GM18520 (cell line): Measurements from ENCODE around the gene SEMA6A.

Experiments used
- ATAC-seq: cut with Tn5 transposase; IDR thresholded peaks from one replicate; pipeline ENCODE4 v1.9.1; 2021; ENCODE audit not compliant: unreplicated experiment

Gene SEMA6A, protein sequence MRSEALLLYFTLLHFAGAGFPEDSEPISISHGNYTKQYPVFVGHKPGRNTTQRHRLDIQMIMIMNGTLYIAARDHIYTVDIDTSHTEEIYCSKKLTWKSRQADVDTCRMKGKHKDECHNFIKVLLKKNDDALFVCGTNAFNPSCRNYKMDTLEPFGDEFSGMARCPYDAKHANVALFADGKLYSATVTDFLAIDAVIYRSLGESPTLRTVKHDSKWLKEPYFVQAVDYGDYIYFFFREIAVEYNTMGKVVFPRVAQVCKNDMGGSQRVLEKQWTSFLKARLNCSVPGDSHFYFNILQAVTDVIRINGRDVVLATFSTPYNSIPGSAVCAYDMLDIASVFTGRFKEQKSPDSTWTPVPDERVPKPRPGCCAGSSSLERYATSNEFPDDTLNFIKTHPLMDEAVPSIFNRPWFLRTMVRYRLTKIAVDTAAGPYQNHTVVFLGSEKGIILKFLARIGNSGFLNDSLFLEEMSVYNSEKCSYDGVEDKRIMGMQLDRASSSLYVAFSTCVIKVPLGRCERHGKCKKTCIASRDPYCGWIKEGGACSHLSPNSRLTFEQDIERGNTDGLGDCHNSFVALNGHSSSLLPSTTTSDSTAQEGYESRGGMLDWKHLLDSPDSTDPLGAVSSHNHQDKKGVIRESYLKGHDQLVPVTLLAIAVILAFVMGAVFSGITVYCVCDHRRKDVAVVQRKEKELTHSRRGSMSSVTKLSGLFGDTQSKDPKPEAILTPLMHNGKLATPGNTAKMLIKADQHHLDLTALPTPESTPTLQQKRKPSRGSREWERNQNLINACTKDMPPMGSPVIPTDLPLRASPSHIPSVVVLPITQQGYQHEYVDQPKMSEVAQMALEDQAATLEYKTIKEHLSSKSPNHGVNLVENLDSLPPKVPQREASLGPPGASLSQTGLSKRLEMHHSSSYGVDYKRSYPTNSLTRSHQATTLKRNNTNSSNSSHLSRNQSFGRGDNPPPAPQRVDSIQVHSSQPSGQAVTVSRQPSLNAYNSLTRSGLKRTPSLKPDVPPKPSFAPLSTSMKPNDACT

DNA sequence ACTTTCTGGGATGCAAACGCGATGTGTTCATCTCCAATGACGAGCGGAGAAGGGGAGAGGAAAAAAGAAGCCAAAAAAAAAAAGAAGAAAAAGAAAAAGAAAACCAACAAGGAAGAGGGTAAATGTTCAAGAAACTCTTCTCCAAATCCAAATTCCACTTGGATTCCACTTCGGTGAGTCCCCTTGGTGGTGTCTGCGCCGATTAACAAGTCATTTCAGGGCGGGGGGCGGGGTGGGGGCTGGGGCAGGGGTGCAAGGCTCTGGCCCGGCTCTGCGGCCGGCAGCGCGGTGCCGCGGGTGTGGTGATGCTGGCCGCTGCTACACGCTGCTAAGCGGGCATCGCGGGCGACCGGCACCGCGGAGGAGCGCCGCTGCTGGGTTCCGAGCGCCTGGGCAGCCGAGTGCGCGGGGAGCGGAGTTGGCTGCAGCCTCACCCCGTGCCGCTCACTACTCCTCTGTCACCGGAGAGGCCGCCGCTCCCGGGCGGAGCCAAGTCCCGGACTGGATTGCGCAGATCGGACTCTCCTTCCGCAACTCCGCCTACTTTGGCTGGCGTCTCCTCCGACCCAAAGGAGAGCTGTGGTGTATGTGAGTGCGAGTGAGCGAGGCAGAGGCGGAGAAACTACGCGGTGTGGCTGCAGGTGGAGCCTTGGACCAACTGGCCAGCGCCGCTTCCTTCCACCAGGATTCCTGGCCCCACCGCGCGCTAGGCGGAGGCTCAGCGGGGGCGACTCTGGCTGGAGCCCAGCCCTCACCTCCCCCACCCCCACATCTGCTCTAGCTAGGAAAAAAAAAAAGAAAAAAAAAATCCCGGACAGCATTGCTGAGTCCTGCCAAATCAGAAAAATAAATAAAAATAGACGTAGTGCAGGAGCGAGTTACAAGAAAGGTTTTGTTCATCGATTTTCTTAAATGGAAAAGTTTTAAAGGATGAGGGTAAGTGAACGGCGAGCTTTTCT lies at the start of gene SEMA6A:
Gene SEMA6A, minus strand, starts transcription at position 457 of the 959 bp plus-strand sequence. CDS start 69,879 bp downstream, outside the sequence.
- peak; percentile 56 for ATAC-seq

DNA sequence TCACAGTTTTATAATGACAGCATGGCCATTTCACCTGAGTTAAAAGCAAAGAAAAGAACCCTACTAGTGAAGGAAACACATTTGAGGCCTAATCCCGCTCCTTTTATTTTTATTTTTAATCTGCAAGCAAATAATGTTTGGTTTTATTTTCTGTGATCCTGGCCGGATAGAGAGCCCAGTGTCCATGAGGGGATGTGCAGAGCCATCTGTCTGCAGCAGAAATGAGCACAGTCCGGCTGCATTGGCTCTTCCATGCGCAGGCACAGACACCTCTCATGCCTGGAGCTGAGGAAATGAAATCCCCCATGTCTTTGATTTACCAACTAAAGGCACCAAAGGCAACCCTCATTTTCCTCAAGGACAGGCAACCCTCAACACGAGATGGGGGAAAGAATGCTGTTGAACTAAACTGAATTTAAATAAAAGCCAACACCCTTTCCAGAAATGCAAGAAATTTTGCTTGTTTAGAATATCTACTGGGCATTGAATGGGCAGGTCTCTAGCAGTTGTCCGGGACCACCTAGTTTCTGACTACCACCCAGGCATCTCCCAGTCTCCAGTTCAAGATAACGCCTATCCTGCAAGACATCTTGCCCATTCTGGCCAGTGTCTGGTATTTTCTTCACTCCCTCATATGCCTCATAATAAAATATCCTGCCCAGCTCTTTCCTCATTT lies 47.9 kb upstream of the SEMA6A start:
- no peak for ATAC-seq

DNA sequence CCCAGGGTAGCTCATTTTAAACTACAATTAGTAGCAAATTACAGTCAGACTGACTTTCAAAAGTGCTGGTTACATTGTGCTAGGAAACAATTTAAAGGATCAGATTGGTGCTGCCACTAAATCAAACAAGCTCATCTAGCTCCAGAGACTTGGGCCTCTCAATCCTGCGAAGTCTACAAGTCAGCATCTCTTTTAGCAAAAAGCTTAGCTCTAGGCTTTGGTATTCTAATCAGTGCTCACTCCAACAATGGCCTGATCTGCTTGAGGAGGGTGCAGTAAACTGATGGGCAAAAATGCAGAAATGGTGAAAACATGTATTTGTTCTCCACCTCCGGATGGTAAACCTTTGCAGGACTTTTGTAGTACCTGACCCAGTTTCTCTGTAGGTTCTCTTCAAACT lies 47.0 kb upstream of the SEMA6A start:
- no peak for ATAC-seq

DNA sequence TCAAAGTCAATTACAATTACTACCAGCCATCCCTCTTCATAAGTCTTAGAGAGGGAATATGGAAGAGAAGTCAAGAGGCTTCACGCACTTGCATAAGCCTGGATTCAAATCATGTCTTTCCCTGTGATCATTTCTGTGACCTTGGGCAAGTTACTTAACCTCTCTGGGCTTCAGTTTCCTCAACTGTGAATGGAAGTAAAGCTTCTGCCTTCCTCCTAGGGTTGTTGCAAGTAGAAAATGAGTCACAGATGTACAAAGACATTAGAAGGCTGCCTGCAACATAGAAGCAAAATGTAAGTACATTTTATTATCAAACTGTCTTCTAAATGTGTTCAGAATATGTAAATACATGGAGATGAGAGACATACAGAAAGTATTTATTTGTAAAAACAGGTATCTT lies 42.3 kb upstream of the SEMA6A start:
- no peak for ATAC-seq

DNA sequence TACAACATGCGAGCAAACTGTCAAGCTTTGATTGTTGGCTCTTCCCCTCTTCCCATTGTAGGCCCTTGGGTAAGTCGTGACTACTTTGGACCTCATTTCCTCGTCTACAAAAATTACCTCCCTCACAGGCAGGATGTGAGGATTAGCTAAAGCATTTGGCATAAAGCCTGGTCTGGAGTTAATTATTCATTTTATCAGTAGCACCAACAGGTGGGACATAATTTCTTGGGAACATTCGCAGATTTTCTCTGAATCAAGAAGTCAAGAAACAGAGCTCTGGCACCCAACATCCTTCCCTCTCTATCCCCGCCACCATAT lies 39.9 kb upstream of the SEMA6A start:
- ATAC-seq, result no peak

DNA sequence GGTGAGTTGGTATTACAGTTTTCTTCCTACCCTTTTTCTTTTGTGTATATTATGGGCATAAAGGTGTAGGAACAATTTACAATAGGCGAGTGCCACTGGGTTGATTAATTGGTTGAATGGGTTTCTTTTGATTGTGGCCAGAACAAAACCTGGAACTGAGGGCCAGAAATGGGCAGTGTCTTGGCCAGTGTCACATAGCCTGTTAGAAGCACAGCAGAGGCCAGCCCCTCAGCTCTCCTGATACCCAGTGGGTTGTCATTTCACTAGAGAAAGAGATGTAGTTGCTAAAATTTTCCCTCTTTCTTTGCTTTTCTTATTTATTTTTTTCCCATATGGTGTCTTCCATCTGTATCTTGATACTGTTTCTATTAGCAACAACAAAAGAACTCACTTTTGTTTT lies 38.8 kb upstream of the SEMA6A start:
- ATAC-seq, result no peak

DNA sequence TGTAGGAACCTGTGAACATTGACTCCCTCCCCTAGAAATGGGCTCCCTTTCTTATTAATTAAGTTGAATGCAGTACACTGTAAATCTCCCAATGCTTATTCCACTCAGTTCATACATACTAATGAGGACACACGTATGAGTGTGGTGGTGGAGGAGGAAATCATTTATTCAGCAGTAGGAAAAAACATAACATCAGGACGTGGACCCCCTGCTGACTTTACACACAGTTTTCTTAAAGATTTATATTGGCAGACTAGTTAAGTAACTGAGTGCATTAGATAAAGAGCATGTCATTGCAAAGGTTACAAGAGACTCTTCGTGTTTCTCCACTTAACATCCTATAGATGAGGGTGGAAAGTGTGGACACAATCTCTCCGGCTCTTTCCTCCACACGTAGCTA lies 37.8 kb upstream of the SEMA6A start:
- no peak for ATAC-seq

DNA sequence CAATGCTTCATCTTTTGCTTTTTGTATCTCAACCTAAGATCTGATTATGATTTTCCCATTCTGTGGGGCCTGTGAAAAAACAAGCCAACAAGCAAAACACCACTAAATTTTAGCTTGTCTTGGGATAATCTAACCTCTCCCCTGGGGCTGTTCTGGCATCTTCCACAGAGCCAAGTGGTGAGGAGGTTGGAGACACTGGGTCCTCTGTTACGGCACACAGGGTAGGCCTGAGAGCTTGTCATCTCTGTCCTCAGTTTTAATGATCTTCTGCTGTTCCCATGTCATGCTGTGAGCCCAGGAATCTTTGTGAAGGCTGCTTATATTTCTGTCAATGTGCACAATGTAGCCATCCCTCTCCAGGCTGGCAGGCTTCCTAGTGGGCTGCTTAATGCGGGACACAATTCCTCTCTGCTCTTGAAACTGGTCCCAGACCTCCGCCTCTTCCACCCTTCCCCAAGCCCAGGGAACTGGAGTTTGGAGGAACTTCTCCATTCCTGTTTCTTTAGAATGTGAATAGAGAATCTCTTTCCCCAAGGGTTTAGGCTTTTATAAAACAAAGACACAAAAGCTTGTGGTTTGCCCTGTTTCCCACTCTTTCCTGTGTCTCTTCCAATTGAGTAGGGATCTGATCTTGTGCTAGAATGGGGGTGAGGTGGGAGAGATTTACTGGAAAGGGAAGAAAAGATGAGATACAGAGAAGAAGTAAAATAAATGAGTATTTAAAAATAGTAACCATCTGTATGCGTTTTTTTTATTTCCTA lies 30.9 kb upstream of the SEMA6A start:
- ATAC-seq, result no peak

DNA sequence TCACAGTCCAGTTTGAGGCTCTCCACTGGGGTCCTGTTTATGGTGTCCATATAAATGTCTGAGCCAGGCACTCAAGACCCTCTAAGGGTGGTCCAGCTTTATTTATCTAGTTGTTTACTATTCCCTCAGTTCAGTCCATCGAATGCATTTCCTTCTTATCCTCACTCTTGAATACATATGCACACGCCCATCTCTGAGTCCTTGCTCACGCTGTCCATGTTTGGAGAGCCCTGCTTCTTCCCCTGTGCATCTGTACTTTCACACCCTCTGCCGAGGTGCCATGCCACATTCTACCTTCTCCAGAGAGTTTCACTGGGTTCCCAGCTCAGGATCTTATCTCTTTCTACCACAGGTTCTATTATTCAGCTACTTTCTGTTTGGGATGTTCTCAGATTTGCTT lies 30.2 kb upstream of the SEMA6A start:
- ATAC-seq, result no peak

DNA sequence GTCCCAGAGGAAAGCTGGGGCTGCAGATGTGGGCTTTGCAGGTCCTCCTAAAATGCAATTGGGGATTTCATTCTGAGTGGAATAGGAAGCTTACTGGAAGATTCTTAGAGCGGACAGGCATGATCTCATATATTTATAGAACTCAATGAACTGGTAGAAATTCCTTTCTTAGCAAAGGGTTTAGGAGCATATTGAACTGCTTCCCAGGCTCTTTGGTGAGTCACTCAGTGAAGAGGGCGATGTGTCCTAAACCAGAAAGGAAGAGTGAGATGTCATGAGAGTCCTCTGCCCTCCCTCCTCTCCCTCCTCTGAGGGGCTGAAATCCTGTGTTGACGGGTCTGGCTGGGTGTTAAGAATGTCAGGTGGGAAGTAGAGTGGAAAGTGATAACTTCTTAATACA lies 26.3 kb upstream of the SEMA6A start:
- ATAC-seq, result no peak

DNA sequence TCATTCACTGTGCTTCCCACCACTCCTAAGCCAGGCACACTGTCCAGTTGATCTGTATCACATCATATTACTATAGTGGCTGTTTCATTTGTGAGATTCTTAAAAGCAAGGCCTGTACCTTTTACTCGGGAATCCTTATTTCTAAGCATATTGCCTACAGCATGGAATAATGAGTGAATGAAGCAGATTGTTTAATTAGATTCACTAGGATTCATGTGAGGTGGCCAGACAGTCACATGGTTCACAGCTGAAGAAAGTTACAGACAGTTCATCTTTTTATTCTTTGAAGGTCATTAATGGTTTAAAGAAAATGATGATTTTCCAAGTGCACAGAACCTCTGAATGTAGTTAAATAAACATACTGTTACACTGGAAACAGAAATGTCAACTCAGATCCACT lies 24.3 kb upstream of the SEMA6A start:
- no peak for ATAC-seq

DNA sequence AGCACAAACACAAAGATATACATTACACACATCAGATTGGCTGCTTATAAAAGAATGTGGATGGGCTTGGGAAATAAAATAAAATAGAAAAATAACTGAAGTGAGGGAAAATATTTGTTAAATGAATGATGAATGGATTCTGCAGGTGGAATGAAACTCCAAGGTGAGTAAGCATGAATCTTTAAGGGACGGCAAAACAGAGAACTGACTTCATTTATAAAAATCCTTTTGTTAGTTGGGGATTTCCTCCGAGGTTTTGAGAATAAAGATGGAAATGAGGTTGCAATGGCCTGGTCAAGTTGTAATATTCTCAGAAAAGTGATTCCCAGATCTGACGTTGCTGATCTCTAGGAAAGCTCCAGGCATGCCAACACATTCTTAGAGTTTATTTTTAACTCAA lies 20.9 kb upstream of the SEMA6A start:
- ATAC-seq, result no peak

DNA sequence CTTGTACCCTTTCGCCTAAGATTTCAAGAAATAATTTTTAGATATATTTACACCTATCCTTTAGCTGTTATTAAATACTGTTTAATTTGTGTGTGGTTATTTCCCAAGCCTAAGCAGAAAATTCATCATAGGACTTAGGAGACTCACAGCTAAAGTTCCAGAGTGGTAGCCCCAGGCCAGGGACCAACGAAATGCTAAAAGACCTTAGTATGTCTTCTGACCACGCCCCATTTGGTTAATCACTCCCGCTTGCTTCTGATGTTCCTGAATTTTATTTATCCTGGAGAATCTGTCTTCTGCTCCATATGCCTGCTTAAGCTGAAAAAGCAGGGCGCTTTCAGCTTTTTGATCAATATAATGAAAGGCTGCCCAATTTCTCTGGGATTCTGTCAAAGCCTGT lies 18.7 kb upstream of the SEMA6A start:
- ATAC-seq, result no peak

DNA sequence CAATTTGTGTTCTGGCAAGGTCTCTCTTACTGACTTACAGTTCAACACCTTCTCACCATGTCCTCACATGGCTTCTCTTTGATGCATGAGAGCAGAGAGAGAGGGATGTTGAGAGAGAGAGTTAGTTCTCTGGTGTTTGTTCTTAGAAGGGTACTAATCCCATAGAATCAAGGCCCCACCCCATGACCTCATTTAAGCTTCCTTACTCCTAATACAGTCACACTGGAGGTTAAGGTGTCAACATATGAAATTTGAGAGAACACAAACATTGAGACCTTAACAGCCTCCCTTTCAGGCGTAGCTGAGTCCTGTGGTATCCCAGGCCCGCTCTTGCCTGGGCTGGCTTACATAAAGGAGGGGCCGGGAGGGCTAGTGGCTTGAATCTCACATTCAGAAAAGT lies 10.6 kb upstream of the SEMA6A start:
- ATAC-seq, result no peak

DNA sequence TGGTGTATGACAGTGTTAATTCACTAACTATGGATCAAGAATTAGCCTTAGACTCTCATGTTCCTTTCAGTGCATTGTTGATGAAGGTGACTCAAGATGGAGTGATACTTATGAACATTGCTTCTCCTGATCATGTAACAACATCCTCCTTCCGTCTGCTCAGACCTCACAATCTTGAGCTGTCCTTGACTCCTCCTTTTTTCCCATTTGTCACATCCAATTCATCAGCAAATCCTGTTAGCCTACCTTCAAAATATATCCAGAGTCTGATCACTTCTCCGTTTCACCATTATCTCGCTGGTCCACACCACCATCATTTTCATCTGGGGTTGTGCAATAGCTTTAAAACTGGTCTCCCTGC lies 9.2 kb upstream of the SEMA6A start:
- ATAC-seq, result no peak

DNA sequence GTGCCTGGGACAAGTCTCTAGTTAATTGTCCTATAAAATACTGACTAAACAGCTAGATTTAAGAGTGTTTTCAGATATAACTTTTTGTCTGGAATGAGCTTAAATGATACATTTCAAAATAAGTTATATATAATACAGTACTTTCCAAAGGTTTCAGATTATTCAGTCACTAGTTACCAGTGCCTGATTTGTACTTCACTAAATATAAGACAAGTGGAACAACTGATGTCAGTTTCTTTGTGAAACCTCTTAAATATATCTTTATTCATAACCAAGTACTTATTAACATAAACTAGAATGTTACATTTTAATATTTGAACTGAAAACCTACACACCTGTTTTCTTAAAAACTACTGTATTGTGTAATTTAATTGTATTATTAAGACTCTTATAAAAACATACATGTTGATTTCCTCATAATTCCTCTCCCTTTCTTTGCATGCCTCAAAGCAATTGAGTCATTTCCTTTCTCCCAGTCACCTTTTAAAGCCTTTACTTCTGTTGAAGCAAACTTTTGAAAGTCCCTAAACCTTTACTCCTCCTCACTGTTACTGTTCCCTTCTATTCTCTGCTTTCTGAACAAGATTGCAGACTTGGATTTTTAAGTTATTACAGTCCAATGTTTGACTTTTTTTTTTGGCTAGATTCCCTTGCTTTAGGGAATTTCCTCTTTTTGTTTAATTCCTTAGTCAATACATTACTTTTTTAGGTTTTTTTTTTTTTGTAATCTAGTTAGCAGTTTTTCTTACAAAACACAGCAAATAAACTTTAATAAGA lies 8.7 kb upstream of the SEMA6A start:
- ATAC-seq, result no peak

DNA sequence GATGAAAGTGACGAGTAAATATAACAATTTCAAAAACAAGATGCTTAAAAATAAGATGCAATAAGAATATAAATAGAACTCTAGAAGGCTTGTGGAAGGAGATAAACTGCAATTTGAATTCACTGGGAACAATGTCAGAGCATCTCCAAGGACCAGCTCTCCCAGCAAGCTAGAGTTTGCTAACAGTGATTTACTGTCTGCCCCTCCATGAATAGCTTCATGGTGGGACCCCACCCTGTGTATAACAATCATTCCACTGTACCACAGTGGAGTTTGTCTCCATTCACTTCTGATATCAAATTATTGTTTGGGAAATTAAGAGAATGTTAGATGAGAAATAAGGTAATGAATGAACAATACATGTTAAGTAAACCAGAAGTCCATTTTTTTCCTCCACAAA lies 7.3 kb upstream of the SEMA6A start:
- ATAC-seq, result no peak

DNA sequence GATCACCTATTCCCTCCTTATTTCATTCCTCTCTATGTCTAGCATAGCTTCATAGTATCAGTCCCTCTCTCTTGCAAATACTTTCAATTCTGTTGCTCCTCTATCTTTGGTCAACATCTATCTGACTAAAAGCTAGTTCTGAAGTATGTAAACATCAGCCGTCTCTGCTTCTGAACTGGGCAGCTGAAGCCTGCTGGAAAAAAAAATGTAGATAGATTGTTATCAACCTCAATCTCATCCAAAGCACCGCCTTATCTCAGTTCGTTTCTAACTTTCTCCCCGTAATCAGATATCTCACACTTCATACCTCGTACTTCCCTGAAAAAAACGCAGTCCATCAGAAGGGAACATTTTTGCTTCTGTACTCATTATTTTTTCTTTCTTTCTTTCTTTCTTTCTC lies 4.5 kb upstream of the SEMA6A start:
- ATAC-seq, result no peak

DNA sequence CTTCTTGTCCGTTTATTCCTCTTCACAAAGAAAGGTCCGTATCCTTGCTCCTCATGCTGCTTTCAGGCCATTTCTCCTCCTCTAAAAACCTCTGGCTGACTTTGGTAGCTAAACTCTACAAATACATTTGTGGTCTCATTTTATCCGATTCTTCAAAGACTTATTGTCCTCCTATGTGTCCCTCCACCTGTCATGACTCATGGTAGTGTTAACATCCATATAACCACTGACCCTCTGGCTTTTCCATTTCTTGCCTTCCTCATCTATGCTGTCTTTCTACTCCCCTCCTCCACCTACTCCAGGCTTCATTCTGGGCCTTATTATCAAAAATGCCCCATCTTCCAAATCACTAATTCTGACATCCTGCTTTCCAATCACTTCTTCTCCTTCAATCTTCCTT lies 4.1 kb upstream of the SEMA6A start:
- ATAC-seq, result no peak
